ENCODE measurements around the gene CRABP2.

GRCh38 chr1:156689035-156689952 lies 16.1 kb downstream of the CRABP2 start:
- TF ChIP-seq CTCF (IDR thresholded peaks at IDR 0.05; ENCODE audit: insufficient read depth, low read length, poor library complexity, severe bottlenecking) (peak; percentile 48), EZH2phosphoT487 (conservative IDR thresholded peaks at IDR 0.05; ENCODE audit: low read length) (peak; percentile 96)

Data from SU-DHL-6 (cell line).